ENCODE results near the gene ADAM23.

The ADAM23 gene

DNA sequence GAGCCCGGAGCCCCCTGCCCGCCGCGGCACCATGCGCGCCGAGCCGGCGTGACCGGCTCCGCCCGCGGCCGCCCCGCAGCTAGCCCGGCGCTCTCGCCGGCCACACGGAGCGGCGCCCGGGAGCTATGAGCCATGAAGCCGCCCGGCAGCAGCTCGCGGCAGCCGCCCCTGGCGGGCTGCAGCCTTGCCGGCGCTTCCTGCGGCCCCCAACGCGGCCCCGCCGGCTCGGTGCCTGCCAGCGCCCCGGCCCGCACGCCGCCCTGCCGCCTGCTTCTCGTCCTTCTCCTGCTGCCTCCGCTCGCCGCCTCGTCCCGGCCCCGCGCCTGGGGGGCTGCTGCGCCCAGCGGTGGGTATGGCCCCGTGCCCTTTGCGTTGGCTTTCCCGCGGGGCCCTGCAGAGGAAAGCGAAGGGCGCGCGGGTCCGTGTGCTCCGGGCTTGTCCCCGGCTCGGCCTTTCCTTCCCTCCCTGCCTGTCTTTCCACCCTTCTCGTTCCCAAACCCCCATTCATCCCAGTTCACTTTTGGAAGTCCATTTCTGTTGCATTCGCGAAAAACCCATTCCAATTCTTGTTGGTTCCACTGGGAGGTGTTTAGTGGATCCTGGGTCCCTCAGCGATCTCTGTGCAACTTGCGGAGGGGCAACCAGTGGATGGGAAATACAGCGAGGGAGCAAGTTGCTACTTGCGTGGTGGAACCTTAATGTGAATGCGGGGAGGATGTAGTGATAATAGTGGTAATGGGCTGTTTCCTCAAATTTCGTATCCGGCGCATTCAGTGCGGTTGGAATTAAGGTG is 599 bp downstream of the ADAM23 start:
- no peak for DNase-seq (ENCODE audit: low read depth in 3 of 3, low spot score in 1 of 3)

DNA sequence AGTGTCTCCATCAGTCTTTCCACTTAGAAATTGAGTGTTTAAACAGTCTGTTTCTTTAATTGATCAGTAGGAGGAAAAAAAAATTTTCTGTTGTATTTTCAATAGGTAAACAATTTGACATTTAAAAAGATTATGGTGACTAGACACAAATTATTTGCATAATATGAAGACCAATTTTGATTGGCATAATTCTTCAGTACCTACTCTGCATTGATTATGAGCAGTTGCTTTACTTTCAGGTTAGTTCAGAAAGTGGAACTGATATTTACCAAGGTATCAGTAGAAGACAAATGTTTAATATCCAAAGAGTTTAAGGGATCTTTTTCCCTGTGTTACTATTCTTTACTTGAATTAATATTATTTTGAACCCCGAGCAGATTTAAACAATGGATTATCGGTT is 2.6 kb downstream of the ADAM23 start:
- DNase-seq (ENCODE audit: low read depth in 3 of 3, low spot score in 1 of 3), result no peak

- DNase-seq (ENCODE audit: low read depth in 3 of 3, low spot score in 1 of 3), result no peak
Observed at GRCh38 chr2:206452242-206452641, 8.9 kb downstream of the ADAM23 start.

- no peak for DNase-seq (ENCODE audit: low read depth in 3 of 3, low spot score in 1 of 3)
Observed at GRCh38 chr2:206452750-206453149, 9.4 kb downstream of the ADAM23 start.

DNA sequence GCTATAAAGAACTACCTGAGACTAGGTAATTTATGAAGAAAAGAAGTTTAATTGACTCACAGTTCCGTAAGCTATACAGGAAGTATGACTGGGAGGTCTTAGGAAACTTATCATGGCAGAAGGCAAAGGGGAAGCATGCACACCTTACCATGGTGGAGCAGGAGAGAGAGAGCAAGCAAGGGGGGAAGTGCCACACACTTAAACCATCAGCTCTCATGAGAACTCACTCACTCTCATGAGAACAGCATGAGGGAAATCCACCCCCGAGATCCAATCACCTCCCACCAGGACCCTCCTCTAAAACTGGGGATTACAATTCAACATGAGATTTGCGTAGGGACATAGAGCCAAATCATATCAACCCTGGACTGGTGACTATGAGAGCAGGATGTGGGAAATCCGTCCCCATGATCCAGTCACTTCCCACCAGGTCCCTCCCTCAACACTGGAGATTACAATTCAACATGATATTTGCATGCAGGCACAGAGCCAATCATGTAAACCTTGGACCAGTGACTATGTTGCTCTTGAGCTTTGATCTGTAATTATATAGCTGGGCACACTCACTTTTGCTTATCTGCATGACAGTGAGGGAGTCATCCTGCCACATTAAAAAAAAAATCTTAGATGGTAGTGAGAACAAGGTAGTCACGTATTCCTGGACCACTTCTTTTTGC is 12.9 kb downstream of the ADAM23 start:
- DNase-seq (ENCODE audit: low read depth in 3 of 3, low spot score in 1 of 3), result no peak

- no peak for DNase-seq (ENCODE audit: low read depth in 3 of 3, low spot score in 1 of 3)
Observed at GRCh38 chr2:206457188-206457634, 13.9 kb downstream of the ADAM23 start.

DNA sequence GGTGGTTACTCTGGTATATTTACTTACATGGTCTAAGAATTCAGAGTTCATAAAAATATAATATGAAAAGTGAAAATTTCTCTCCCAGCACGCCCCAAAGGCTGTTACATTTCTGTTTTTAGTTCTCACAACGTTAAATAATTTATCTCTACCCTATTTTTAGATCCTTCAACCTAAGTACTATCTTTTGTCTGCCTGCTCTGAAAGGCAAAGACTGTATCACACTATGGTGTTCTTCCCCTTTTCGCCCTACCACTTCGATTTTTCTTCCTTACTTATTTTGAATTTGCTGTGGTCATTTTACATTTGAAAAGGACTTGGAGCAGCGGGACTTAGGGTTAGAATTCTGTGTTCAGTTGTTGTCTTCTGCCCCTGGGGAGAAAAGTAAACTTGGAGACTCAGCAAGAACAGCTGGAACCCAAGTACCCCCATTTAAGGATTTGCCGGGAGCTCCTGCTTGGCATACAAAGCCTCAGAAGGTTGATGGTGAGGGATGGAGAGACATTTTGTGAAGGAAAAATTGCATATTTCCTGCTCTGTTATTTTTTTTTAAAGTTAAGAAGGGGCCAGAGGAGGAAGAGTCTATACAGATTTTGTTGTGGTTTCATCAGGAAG is 19.0 kb downstream of the ADAM23 start:
- no peak for DNase-seq (ENCODE audit: low read depth in 3 of 3, low spot score in 1 of 3)

- no peak for DNase-seq (ENCODE audit: low read depth in 3 of 3, low spot score in 1 of 3)
Observed at GRCh38 chr2:206463685-206464084, 20.4 kb downstream of the ADAM23 start.

- no peak for DNase-seq (ENCODE audit: low read depth in 3 of 3, low spot score in 1 of 3)
Observed at GRCh38 chr2:206464597-206464996, 21.3 kb downstream of the ADAM23 start.

DNA sequence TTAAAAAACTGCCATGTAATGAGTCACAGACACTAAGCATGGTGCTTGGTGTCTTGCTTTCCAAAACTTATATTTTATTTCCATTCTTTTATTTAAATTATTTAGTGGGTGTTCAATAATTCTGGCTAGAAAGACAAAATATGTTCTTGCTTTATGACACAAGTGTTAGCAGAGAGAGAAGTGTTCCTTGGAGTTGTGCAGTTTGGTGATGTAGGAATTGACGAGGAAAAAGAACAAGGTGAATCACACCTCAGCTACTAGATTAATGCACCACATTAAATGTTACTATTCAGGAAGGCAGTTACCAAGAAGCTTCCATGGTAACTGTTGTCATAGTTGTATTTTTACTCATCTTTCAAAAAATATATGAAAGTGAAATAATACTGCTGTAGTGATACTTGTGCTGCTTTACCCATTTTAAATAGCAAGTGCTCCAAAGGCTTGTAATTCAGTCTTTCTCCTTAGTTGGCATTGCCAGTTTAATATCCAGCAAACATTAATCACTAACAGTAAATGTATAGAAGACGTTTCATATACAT is 28.3 kb downstream of the ADAM23 start:
- DNase-seq (ENCODE audit: low read depth in 3 of 3, low spot score in 1 of 3), result no peak

GRCh38 chr2:206472094-206472493 is 28.8 kb downstream of the ADAM23 start:
- no peak for DNase-seq (ENCODE audit: low read depth in 3 of 3, low spot score in 1 of 3)

GRCh38 chr2:206474099-206474498 is 30.8 kb downstream of the ADAM23 start:
- no peak for DNase-seq (ENCODE audit: low read depth in 3 of 3, low spot score in 1 of 3)

DNA sequence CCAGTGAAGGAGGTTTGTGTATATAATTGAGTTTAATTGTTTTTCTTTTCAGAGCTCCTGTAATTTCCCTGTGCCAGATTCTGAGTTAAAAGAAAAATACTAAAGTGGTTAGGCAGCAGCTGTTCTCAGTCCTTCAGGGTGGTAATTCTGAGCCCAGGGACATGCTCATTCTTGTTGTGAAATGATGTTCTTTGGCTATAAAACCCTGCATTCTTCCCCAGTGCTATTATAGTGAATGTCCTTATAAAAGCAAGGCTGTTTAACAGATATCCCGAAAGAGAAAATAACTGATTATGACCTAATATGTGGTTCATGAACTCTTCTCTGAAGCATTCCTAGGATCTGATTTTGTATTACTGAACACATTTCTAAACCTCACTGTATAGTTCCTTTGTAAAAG is 34.0 kb downstream of the ADAM23 start:
- DNase-seq (ENCODE audit: low read depth in 3 of 3, low spot score in 1 of 3), result no peak

DNA sequence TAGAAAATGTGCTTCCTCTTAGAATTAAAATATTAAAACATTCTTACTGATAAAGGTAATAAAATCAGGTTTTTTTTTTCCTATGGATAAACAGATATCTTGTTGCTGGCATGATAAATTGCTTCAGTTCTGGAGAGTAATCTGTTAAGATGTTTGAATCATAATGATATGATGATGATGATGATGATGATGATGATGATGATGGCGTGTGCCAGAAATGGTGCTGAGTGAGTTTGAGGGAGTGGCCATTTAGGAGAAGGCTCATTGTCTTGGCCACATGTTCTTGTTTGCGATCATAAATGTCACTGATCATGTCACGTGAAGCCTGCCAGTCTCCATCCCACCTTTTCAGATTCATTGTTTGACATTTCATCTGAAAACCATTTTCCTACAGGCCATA is 35.0 kb downstream of the ADAM23 start:
- DNase-seq (ENCODE audit: low read depth in 3 of 3, low spot score in 1 of 3), result no peak

DNA sequence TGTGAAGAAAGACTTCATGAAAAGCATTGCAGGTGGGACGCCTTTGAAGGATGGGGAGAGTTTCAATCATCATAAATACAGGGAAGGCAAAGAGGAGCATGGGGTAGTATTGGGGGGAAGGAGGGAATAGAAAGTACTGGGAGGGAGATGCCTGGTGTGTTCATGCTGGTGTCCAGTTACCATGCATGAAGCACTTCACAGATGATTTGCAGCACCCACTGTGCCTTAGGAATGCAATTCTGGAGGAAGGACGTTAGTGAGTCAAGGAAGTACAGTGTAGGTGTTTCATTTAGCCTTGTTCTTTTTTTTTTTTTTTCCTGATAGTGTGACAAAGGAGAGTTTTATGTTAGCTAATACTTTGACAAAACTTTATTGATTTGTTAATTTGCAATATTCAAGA is 36.8 kb downstream of the ADAM23 start:
- no peak for DNase-seq (ENCODE audit: low read depth in 3 of 3, low spot score in 1 of 3)

DNA sequence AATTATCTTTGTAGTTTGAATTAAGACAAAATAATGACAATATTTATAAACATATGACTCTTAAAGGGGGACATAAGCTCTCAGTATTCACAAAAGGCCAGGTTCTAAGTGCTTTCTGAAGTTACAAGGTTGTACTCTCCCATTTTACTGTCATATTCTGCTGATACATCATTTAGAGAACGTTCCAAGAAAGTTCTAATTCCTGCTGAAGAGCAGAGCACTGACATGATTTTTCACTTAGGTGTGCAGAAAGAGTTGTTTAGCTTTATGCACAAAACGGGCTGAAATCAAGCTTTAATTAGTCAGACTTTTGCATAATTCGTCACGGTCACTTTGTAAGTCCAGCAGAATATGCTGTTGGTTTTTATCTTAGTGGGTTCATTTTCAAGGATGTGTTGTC is 37.3 kb downstream of the ADAM23 start:
- no peak for DNase-seq (ENCODE audit: low read depth in 3 of 3, low spot score in 1 of 3)

GRCh38 chr2:206481056-206481455 is 37.7 kb downstream of the ADAM23 start:
- DNase-seq (ENCODE audit: low read depth in 3 of 3, low spot score in 1 of 3), result no peak

DNA sequence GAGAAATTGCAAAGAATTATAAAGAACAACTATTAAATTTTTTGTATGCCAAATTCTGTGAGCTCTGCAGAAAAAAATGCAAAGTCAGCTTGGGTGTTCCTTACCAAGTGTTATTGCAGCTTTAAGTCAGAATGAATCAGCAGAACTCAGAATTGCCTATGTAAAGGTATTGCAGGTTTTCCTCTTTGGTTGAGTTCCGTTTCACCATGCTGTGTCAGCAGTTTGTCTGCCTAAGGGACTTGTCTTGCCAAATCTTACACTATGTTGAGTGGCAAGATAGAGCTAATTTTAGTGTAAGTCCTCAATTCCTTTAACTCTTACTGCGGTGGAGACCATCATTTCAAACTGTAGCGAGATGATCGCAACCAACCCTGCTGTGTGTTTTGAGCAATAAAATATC is 38.8 kb downstream of the ADAM23 start:
- DNase-seq (ENCODE audit: low read depth in 3 of 3, low spot score in 1 of 3), result no peak

- no peak for DNase-seq (ENCODE audit: low read depth in 3 of 3, low spot score in 1 of 3)
Observed at GRCh38 chr2:206482633-206483032, 39.3 kb downstream of the ADAM23 start.

DNA sequence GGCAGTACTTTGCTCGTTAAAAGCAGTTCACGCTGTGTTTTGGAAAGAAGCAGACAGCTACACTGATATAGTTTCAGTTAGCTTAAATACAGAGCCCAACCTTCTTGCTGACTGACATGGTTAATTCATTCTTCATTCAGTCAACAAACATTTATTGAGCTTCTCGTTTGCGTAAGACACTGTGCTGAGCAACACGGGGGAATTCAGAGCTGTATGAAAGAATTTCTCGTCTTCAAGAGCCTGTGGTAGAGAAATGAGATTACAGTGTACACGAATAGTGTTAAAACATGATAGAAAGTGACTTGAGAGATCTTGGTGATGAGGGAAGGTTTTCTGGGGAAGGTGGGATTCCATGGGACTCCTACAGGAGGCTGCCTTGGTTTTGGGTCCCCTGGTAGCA is 44.7 kb downstream of the ADAM23 start:
- no peak for DNase-seq (ENCODE audit: low read depth in 3 of 3, low spot score in 1 of 3)

DNA sequence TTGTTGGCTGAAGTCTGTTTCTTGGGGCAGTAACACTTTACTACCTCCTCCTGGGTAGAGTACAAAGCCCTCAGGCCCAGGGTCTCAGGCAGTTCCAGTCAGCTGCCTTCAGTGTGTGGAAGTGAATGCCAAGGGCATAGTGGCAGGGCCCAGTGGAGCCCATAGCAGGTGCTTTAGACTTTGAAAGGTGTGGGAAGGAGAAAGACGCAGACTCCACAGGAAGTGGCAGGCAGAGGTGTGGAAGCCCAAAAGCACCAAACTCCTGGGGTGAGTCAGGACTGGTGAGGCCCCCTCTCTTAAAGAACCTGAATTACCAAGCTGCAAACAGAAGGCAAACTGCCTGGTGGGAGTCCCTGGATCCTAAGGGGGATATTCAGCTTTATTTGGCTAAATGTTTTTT is 45.3 kb downstream of the ADAM23 start:
- DNase-seq (ENCODE audit: low read depth in 3 of 3, low spot score in 1 of 3), result no peak

DNA sequence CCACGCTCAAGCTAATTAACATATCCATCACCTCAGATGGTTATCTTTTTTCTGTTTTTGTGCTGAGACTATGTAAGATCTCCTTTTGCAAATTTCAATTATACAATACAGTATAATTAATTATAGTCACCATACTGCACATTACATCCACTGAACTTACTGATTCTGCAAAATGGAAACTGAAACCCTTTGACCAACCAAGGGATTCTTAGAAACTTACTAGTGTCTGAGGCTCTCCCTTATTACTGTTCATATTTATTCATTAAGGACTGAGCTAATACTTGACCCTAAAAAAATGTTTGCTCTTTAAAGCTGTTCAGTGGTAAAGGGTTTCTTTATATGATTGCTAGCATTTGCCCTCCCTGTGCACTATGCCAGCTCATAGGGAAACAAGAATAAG is 50.7 kb downstream of the ADAM23 start:
- DNase-seq (ENCODE audit: low read depth in 3 of 3, low spot score in 1 of 3), result no peak

Measured in stimulated activated CD4-positive, alpha-beta T cell treated with anti-CD3 and anti-CD28 coated beads, TNF-alpha, amount 100 ng/mL, for 1 hour (primary cell).